Measurements from ENCODE around the gene GNB3.
A peak's percentile ranks its signal among the peaks of the same experiment; 100 is the strongest.
"Not testable (repeated sequence)": the region's sequence is repeated elsewhere in the genome, so short reads cannot be mapped to it uniquely, and the experiment has no call there.

GNB3 gene

DNA sequence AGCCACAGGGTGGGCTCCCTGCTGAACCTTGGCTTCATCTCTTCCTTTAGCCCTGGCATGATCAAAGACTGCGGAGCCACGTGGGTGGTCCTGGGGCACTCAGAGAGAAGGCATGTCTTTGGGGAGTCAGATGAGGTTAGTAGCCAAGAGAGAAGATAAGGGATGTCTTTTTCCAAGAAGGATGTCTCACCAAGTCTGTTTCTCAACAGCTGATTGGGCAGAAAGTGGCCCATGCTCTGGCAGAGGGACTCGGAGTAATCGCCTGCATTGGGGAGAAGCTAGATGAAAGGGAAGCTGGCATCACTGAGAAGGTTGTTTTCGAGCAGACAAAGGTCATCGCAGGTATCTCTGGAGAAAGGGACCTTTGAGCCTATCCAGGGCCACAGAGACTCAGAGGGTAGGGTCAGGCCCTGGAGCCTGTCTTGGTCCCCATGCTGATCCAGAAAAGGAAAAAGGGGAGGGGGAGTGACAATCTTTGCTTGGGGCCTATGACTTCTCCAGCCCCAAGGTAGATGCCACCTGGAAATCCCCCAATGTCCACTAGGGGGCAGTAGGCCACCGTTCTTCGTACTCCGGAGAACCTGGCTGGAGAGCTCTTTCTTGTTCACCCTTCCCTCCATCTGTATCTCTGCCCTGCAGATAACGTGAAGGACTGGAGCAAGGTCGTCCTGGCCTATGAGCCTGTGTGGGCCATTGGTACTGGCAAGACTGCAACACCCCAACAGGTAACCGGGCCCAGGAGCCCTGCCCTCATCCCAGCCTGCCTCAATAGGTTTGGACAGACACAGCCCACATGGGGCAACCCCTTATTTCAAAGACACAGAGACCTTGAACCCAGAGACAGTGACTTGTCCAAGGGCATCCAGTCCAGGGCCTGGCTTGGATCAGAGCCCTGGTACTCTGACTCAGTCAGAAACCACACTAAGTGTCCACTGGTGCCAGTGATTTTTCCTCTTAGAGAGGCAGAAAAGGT, 28.6 kb downstream of the GNB3 start:
- peak; percentile 73 to 91 for DNase-seq (ENCODE audit: low spot score in 2 of 2)
- Mint-ChIP-seq H3K4me1 (peaks cover 61% of the 10 kb centered on the region), H3K36me3 (peaks cover 100% of the 10 kb centered on the region), H3K27ac (peak overlapping the region; percentile 98), H3K9me3 (no peaks in the 10 kb centered on the region), H3K4me3 (peak overlapping the region; percentile 91)
- ATAC-seq: no peak

DNA sequence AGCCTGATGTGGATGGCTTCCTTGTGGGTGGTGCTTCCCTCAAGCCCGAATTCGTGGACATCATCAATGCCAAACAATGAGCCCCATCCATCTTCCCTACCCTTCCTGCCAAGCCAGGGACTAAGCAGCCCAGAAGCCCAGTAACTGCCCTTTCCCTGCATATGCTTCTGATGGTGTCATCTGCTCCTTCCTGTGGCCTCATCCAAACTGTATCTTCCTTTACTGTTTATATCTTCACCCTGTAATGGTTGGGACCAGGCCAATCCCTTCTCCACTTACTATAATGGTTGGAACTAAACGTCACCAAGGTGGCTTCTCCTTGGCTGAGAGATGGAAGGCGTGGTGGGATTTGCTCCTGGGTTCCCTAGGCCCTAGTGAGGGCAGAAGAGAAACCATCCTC, 29.6 kb downstream of the GNB3 start:
- H3K4me1 Mint-ChIP-seq: peaks cover 61% of the 10 kb centered on the region
- H3K27ac Mint-ChIP-seq: peak overlapping the region; percentile 98
- peak overlapping the region; percentile 91 for H3K4me3 Mint-ChIP-seq
- H3K36me3 Mint-ChIP-seq: peaks cover 100% of the 10 kb centered on the region
- ATAC-seq; DNase-seq (ENCODE audit: low spot score in 2 of 2); H3K9me3 Mint-ChIP-seq: not testable (repeated sequence)

DNA sequence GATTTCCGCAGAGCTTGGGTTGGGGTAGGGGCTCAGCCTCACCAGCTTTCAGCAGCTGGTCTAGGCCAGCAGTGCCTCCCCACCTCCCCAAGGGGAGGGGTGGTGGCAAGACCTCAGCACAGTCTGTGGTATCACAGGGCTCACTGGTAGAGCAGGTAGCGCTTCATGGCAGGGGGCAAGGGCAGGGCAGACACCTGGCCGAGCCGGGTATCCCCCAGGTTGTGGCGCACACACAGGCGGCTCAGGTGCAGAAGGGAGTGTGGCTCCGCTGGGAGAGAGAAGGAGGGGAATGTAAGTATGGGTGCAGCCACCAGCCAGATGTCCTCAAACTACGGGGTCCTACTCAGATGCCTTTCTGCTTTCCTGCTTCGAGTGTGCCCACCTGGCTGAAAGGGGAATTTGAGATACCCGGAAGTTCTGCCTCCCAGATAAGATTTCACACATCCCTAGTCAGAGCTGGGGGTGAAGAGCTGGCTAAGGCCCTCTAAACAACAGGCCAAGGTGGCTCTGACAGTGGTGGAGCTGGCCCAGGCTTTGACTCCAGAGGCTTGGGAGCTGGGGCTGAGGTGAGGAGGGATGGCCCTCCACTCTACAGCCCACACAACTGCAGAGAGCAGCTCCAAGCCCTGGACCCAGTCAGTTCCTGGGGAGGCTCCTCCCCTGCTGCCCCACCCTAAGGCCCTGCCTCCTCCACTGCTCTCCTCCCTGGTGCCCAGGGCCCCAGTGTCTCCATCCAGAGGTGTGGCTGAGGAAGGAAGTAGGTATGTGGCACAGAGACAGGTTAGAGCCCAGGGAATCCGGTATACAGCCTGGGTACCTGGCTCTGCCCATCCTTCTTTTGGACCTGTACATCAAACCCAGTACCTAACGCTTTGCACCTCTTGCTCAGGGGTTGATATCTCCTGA, 30.6 kb downstream of the GNB3 start:
- Mint-ChIP-seq H3K4me1 (peaks cover 61% of the 10 kb centered on the region), H3K4me3 (peak overlapping the region; percentile 91), H3K9me3 (no peaks in the 10 kb centered on the region), H3K27ac (peak overlapping the region; percentile 98), H3K36me3 (peaks cover 100% of the 10 kb centered on the region)
- peak in 1 of 2 donors; percentile 67 for DNase-seq (ENCODE audit: low spot score in 2 of 2)
- peak; percentile 17 for ATAC-seq

DNA sequence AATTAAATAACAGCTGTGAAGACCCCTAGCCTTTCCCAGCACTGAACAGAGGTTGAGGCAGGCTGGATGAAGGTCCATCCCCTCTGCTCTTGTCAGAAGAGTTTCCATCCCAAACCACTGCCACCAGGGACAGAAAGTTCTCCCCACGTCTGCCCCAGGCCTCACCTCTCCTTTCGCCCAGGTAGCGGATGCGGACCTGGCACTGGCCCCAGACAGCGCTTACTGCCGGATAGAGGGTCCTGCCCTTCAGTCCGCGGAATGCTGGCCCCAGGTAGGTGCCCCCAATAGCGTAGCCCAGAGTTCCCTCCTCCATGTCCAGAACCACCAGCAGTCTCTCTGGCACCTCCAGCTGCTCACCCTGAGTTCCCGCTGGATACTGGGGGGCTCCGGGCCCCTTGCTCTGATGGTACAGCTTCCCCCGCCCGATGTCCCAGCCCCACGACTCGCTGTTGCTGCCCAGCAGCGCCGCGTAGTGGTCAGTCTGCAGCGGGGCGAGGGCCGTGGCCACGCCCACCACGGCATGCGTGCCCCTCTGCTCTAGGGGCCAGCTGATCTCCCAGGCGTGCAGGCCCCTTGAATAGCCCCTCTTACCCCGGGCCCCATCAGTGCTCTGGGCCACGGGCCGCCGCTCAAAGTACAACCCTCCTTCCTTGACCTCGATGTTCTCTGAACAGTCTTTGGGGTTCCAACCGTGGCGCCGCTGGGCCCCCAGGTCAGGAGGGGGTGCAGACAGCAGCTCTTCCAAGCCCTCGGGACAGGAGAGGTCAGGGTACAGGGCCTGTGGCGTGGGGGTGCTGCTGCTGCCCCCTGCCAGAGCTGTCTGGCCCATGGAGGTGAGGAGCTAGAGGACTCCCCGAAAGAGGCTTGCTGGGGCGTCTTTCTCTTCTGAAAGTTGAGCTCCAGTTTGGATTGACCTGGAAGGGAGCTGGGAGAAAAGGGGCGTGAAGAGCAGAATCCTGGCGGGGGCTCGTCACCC, 31.6 kb downstream of the GNB3 start:
- H3K27ac Mint-ChIP-seq: peak overlapping the region; percentile 98
- peaks cover 58% of the 10 kb centered on the region for H3K4me1 Mint-ChIP-seq
- ATAC-seq (peak; percentile 47), DNase-seq (ENCODE audit: low spot score in 2 of 2) (peak; percentile 95 to 96)
- H3K9me3 Mint-ChIP-seq: no peaks in the 10 kb centered on the region
- H3K36me3 Mint-ChIP-seq: peaks cover 100% of the 10 kb centered on the region
- peak overlapping the region; percentile 91 for H3K4me3 Mint-ChIP-seq

DNA sequence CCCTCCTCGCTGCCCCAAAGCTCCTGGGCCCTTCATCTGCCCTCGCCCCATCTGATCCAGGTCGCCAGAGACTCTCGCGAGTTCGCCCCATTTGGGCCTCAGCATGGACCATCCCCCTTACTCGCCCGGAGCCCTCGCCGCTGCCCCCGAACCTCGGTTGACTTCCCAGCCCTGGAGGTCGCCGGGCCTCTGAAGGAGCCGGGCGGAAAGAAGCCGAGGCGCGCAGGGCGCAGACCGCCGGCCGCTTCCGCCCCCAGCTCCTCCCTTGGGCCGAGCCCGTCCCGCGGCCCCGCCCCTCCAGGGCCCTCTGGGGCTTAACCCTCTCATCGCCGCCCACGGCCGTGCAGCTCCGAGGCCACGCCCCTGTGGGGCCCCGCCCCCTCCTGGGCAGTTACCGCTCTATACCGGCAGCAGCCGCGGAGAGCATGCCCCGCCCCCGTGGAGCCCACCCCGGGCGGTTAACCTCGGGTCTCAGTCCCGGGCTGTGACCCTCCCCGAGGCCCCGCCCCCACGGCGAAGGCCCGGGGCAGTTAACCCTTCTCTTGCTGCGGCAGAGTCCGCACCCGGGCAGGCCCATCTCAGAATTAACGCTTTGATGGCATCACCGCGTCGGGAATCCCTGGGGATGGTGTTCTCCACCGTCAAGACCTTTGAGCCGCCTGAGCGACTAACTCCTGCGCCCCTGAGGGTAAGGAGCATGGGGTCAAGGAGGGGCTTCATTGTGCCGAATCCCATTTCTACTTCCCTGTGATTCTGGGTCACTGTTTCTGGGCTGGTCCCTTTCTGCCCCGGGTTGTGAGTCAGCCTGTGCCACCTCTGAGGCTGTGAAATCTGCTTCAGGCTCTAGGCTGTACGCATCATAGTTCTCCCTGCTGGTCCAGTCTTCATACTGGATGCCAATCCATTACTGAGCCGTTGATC, 32.6 kb downstream of the GNB3 start, which contains the start of gene SPSB2:
TSS of gene SPSB2 (minus strand) at position 210 of the 921 bp plus-strand sequence. CDS start 402 bp downstream, outside the sequence.
- Mint-ChIP-seq H3K4me1 (peaks cover 53% of the 10 kb centered on the region), H3K9me3 (no peaks in the 10 kb centered on the region), H3K36me3 (peaks cover 100% of the 10 kb centered on the region), H3K27ac (peak within 1 kb of the TSS; percentile 98), H3K4me3 (peak within 1 kb of the TSS; percentile 91)
- DNase-seq (ENCODE audit: low spot score in 2 of 2): peak; percentile 99 to 100
- peak; percentile 82 for ATAC-seq

DNA sequence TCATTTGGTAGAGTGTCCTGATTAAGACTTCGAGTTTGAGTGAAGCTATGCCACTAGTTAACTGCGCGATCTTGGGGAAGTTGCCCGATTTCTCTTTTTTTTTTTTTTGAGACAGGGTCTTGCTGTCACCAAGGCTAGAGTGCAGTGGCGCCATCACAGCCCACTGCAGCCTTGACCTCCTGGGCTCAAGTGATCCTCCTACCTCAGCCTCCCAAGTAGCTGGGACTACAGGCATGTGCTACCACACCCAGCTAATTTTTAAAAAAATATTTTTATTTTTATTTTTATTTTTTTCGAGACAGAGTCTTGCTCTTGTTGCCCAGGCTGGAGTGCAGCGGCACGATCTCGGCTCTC, 33.3 kb downstream of the GNB3 start:
- H3K9me3 Mint-ChIP-seq; ATAC-seq; DNase-seq (ENCODE audit: low spot score in 2 of 2): not testable (repeated sequence)
- Mint-ChIP-seq H3K36me3 (peaks cover 100% of the 10 kb centered on the region), H3K27ac (peak overlapping the region; percentile 98), H3K4me1 (peaks cover 47% of the 10 kb centered on the region), H3K4me3 (peak overlapping the region; percentile 91)

DNA sequence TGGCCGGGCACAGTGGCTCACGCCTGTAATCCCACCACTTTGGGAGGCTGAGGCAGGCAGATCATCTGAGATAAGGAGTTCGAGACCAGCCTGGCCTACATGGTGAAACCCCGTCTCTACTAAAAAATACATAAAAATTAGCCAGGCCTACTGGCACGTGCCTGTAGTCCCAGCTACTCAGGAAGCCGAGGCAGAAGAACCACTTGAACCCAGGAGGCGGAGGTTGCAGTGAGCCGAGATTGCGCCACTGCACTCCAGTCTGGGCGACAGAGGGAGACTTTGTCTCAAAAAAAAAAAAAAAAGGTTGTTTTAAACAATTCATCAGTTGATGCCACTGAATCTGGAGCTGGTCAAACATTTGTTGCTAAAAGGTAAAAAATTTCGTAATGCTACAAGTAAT, 39.1 kb downstream of the GNB3 start:
- DNase-seq (ENCODE audit: low spot score in 2 of 2); H3K9me3 Mint-ChIP-seq; H3K4me3 Mint-ChIP-seq; H3K4me1 Mint-ChIP-seq; ATAC-seq; H3K27ac Mint-ChIP-seq: not testable (repeated sequence)
- peaks cover 77% of the 10 kb centered on the region for H3K36me3 Mint-ChIP-seq

DNA sequence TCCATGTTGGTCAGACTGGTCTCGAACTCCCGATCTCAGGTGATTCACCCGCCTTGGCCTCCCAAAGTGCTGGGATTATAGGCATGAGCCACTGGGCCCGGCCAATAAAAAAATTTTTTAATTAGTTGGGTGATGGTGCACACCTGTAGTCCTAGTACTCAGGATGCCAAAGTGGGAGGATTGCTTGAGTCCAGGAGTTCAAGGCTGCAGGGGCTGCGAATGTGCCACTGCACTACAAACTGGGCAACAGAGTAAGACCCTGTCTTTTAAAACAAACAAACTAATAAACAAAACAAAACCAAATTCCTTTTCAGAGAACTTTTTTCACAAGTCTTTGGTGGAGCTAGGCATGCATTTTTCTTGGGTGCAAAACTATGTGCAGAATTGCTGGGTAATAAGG, 42.5 kb downstream of the GNB3 start:
- H3K9me3 Mint-ChIP-seq: no peaks in the 10 kb centered on the region
- no peak for ATAC-seq
- H3K4me1 Mint-ChIP-seq: no peaks in the 10 kb centered on the region
- peaks cover 51% of the 10 kb centered on the region for H3K36me3 Mint-ChIP-seq
- H3K27ac Mint-ChIP-seq: no peak overlapping the region
- DNase-seq (ENCODE audit: low spot score in 2 of 2): no peak
- no peak overlapping the region for H3K4me3 Mint-ChIP-seq

DNA sequence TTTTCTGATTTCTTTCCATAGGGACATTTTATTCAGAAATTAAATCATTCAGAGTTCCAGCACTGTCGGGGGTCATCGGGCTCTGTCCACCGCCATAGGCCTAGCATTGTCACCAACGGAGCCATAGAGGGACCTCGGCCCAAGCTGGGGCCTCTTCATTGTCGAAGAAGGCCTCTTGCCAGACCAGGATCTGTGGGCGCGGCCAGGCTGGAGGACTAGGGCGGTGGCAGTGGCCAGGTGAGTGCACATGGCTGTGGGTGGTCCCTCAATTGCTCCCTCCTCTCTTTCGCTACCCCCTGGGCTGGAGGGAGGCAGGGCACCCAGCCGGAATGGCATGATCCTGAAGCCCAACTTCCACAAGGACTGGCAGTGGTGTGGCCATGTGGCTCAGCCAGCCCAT, 43.0 kb downstream of the GNB3 start:
- DNase-seq (ENCODE audit: low spot score in 2 of 2): no peak
- no peak overlapping the region for H3K27ac Mint-ChIP-seq
- peak; percentile 5 for ATAC-seq
- H3K9me3 Mint-ChIP-seq: no peaks in the 10 kb centered on the region
- no peaks in the 10 kb centered on the region for H3K4me1 Mint-ChIP-seq
- no peak overlapping the region for H3K4me3 Mint-ChIP-seq
- peaks cover 46% of the 10 kb centered on the region for H3K36me3 Mint-ChIP-seq

DNA sequence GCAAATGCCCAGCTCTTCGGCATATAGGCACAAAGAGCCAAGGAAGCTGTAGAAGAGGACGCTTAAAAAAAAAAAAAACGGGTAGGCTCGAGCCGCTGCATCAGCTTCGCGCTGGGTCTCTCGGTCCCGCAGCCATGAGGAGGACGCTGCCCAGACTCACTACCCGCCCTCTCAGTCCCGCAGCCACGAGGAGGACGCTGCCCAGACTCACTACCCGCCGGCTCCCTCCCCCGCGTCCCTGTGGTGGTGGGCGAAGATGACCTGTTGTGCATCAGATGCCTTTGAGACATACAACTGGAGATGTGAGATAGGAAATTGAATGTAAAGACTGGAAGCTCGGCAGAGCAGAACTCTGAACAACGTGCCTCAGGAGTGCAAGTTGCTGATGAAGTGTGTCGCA, 43.8 kb downstream of the GNB3 start:
- H3K36me3 Mint-ChIP-seq: peaks cover 38% of the 10 kb centered on the region
- no peak for ATAC-seq
- H3K9me3 Mint-ChIP-seq: no peaks in the 10 kb centered on the region
- DNase-seq (ENCODE audit: low spot score in 2 of 2): no peak
- no peaks in the 10 kb centered on the region for H3K4me1 Mint-ChIP-seq
- no peak overlapping the region for H3K4me3 Mint-ChIP-seq
- H3K27ac Mint-ChIP-seq: no peak overlapping the region

DNA sequence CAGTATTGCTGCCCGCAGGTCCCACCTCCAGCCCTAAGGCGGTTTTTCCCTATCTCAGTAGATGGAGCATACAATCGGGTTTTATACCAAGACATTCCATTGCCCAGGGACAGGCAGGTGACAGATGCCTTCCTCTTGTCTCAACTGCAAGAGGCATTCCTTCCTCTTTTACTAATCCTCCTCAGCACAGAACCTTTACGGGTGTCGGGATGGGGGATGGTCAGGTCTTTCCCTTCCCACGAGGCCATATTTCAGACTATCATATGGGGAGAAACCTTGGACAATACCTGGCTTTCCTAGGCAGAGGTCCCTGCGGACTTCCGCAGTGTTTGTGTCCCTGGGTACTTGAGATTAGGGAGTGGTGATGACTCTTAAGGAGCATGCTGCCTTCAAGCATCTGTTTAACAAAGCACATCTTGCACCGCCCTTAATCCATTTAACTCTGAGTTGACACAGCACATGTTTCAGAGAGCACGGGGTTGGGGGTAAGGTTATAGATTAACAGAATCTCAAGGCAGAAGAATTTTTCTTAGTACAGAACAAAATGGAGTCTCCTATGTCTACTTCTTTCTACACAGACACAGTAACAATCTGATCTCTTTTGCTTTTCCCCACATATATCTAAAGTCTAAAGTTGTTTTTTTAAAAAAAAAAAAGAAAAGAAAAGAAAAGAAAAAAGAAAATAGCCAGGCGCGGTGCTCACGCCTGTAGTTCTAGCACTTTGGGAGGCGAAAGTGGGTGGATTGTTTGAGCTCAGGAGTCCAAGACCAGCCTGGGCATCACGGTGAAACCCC, 45.7 kb downstream of the GNB3 start:
- not testable (repeated sequence) for H3K4me1 Mint-ChIP-seq; H3K27ac Mint-ChIP-seq; DNase-seq (ENCODE audit: low spot score in 2 of 2); H3K9me3 Mint-ChIP-seq; ATAC-seq; H3K4me3 Mint-ChIP-seq
- peaks cover 35% of the 10 kb centered on the region for H3K36me3 Mint-ChIP-seq

DNA sequence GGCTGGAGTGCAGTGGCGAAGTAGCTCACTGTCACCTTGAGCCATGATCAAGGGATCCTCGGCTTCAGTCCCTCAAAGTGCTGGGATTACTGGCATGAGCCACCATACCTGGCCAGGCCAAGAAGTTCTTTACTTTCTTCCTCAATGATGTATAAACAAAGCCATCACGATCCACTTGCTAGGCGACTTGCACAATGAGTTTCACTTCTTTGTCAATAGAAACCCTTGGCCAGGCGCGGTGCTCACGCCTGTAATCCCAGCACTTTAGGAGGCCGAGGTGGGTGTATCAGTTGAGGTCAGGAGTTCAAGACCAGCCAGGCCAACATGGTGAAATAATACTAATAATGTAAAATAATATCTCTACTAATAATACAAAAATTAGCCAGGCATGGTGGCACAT, 46.7 kb downstream of the GNB3 start:
- H3K4me1 Mint-ChIP-seq: peaks cover 13% of the 10 kb centered on the region
- H3K9me3 Mint-ChIP-seq: no peaks in the 10 kb centered on the region
- no peak overlapping the region for H3K27ac Mint-ChIP-seq
- DNase-seq (ENCODE audit: low spot score in 2 of 2) (no peak), ATAC-seq (no peak)
- no peak overlapping the region for H3K4me3 Mint-ChIP-seq
- H3K36me3 Mint-ChIP-seq: peaks cover 32% of the 10 kb centered on the region

DNA sequence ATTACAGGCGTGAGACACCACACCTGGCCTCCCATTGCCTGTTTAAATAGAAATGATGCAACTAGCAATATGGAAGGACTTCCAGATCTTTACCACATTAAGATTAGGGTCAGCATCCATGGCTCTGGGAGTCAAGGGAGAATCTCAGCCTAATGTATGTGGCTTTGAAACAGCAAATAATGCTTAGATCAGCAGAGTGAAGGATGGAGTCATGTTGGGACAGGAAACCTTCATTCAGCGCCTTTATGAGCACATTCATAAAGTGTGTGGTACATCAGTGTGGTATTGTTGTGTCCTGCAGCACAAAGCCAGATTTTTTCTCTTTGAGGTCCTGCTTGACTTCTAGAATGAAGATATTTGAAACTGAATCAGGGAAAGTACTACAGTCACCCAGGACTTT, 47.6 kb downstream of the GNB3 start:
- Mint-ChIP-seq H3K4me1 (peaks cover 13% of the 10 kb centered on the region), H3K36me3 (peaks cover 22% of the 10 kb centered on the region), H3K27ac (no peak overlapping the region), H3K4me3 (no peak overlapping the region), H3K9me3 (no peaks in the 10 kb centered on the region)
- ATAC-seq (no peak), DNase-seq (ENCODE audit: low spot score in 2 of 2) (no peak)
